Transverse colon (tissue), 4 donors: ENCODE data around the gene JAKMIP1.

Experiments
- EP300 ChIP-seq: sonication (generic); formaldehyde crosslinking; IDR thresholded peaks from one replicate; pipeline ENCODE4 v1.6.1; 2017; ENCODE audit warnings: antibody characterized with exemption, low read depth
- POLR2A ChIP-seq: fragments of 450-650 bp; IDR thresholded peaks from one replicate; pipeline ENCODE4 v1.6.1; 2016; ENCODE audit warnings: antibody characterized with exemption, mild to moderate bottlenecking, moderate library complexity
- POLR2AphosphoS5 ChIP-seq, 3 donors: sonication (generic); formaldehyde crosslinking; IDR thresholded peaks; one replicate each; pipeline ENCODE4 v1.6.1; 2016; ENCODE audit warnings: antibody characterized with exemption in 3 of 3
- TF ChIP-seq, protein P1 (sequence below), 5 experiments: fragments of 200-600 bp in 3 of 5; fragments of 450-650 bp in 2 of 5; sonication (generic) in 3 of 5; IDR thresholded peaks; 1 replicate in 2 of 5; 2 replicates in 3 of 5; pipeline ENCODE4 v1.5.1; 2016 to 2017; ENCODE audit warnings: antibody characterized with exemption in 5 of 5, inconsistent platforms in 3 of 5, mild to moderate bottlenecking in 2 of 5, moderate library complexity in 1 of 5

- TF ChIP-seq, protein P1, sequence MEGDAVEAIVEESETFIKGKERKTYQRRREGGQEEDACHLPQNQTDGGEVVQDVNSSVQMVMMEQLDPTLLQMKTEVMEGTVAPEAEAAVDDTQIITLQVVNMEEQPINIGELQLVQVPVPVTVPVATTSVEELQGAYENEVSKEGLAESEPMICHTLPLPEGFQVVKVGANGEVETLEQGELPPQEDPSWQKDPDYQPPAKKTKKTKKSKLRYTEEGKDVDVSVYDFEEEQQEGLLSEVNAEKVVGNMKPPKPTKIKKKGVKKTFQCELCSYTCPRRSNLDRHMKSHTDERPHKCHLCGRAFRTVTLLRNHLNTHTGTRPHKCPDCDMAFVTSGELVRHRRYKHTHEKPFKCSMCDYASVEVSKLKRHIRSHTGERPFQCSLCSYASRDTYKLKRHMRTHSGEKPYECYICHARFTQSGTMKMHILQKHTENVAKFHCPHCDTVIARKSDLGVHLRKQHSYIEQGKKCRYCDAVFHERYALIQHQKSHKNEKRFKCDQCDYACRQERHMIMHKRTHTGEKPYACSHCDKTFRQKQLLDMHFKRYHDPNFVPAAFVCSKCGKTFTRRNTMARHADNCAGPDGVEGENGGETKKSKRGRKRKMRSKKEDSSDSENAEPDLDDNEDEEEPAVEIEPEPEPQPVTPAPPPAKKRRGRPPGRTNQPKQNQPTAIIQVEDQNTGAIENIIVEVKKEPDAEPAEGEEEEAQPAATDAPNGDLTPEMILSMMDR (IDR thresholded peaks at IDR 0.05) = no peak
- no peak for TF ChIP-seq POLR2AphosphoS5 (IDR thresholded peaks at IDR 0.05)
- TF ChIP-seq POLR2A = no peak
- no peak for TF ChIP-seq EP300
Observed at GRCh38 chr4:6155996-6156750, 44.2 kb downstream of the JAKMIP1 start.
